Fibroblast of mammary gland (primary cell): Measurements from ENCODE around the gene EPHB2.

Source experiments
- DNase-seq: peaks from one replicate; pipeline ENCODE4 v3.0.0-alpha.2; 2010; ENCODE audit warnings: low read depth
- H3K4me3 ChIP-seq: 2 replicates; pipeline ENCODE4 v1.5.1; 2011; ENCODE audit warnings: low read depth, mild to moderate bottlenecking, low read length, moderate library complexity; ENCODE audit not compliant: control insufficient read depth
- TF ChIP-seq, protein P1 (sequence below): conservative IDR thresholded peaks from 2 replicates; pipeline ENCODE4 v1.5.1; 2011; ENCODE audit warnings: low read depth, low read length, inconsistent platforms; ENCODE audit not compliant: control insufficient read depth, insufficient read depth

The EPHB2 gene

DNA sequence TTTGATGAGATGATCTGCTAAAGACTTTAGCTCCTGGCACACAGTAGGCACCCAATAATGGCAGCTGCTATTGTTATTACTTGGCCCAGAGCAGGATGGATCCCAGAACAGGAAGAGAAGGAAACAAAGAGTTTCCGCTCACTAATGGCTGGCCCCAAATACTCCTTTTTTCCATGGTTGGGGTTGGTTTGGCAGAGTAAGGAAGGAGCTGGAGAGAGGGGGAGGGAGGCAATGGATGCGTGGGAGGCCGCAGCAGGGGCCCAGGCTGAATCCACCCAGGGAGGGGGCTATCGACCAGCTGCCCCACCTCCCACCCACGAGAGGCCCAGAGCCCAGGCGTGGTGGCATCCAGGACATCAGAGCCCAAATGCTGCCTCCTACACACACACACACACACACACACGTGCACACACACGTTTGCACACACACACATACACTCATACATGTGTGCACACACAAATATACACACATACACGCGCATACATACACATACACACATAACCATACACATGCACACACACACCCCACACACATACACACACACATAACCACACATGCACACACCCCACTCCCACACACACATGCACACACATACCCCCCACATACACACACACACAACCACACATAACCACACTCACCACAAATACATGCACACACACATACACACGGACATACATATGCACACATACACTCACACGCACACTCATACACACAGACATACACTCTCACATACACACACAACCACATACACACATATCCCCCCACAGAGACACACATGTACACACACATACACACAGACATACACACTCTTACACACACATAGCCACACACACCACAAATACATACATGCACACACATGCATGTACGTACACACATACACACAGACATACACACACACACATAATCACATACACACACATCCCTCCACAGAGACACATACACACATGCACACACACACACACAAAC lies 32.4 kb upstream of the EPHB2 start:
- TF ChIP-seq, protein P1, sequence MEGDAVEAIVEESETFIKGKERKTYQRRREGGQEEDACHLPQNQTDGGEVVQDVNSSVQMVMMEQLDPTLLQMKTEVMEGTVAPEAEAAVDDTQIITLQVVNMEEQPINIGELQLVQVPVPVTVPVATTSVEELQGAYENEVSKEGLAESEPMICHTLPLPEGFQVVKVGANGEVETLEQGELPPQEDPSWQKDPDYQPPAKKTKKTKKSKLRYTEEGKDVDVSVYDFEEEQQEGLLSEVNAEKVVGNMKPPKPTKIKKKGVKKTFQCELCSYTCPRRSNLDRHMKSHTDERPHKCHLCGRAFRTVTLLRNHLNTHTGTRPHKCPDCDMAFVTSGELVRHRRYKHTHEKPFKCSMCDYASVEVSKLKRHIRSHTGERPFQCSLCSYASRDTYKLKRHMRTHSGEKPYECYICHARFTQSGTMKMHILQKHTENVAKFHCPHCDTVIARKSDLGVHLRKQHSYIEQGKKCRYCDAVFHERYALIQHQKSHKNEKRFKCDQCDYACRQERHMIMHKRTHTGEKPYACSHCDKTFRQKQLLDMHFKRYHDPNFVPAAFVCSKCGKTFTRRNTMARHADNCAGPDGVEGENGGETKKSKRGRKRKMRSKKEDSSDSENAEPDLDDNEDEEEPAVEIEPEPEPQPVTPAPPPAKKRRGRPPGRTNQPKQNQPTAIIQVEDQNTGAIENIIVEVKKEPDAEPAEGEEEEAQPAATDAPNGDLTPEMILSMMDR, result no peak
- H3K4me3 ChIP-seq, result no peak overlapping the region
- no peak for DNase-seq

DNA sequence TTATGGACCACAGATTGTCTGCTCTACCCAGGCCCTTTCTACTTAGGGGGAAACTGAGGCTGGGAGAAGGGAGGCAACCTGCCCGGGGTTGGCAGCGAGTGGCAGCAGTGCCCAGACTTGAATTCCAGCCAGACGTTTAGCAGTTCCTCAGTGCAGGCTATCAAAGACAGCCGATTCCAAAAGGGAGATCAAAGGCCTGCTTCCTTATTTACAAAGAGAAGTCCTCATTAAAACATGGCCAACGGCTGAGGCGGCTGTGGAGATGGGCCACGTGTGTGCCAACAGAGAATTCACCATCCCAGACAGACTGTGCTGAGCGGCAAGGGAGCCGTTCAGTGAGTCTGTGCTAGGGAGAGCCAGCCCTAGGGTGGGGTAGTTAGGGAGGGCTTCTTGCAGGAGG lies 29.9 kb upstream of the EPHB2 start:
- TF ChIP-seq, protein P1, result no peak
- H3K4me3 ChIP-seq, result no peak overlapping the region

DNA sequence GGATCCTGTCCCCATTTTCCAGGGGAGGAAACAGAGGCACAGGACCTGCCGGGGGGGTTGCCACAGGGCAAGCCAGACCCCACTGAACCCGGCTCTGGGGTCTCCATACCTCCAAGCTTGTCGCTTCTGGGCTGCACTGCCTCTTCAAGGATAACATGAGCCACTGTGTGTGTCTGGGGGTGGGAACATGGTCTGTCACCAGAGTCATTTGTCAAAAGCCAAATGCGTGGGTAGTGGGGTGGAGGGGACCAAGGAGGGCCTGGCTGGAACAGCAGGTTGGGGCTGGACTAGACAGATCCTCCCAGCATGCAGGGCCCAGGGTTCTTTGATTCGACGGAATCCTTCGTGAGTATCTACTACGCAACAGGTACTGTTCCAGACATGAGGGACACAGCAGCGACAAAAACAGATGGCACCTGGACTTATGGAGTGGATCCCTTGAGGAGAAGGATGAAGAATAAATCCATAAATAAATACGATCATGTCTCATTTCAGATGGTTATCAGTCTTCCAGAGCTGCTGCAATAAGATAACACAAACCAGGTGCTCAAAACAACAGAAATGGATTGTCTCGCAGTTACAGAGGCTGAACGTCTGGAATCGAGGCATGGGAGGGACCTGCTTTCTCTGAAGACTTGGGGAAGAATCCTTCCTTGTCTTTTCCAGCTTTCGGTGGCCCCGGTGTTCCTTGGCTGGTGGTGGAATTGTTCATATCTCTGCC lies 28.9 kb upstream of the EPHB2 start:
- TF ChIP-seq, protein P1, result no peak
- no peak for DNase-seq
- H3K4me3 ChIP-seq, result no peak overlapping the region

More for the DNA sequence above, 29.9 kb upstream of the EPHB2 start:
- DNase-seq, result no peak

DNA sequence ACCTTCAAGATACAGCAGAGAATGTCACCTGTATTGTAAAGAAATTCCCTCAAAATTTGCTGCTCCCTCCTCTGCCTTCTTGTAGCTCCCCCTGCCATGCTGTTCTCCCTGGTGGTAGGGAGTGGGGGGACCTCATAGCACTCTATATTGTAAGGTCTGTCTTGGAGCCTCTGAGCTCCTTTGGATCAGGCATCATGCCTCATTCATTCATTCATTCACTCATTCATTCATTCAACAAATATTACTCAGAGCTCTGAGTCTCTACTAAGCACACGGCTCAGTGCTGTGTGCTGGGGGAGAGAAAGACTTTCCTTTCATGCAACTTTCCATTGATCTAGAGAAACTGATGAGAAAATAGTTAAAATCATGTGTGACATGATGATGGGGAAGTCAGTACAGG lies 27.1 kb upstream of the EPHB2 start:
- TF ChIP-seq, protein P1, result no peak
- no peak overlapping the region for H3K4me3 ChIP-seq
- no peak for DNase-seq

DNA sequence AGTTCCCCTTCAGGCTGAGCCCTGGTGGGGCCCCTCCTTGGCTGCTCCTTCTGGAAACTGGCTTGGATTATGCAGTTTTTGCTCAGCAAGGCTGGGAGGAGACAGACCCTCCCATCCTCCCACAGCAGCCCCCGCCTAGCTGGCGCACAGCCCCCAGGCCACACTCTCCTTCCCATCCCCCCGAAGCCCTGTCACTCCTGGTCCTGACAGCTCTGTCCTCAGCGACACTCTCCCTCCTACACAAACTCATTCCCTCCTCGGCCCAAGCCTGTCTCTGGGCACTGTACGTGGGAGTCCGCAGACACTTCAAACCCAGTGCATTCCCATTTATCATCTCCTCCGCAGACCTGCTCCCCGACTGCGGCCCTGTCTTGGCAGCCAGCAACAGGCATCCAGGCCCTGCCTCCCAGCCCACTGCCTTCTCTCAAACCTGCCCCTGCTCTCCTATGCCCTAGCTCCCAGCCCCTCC lies 25.0 kb upstream of the EPHB2 start:
- DNase-seq, result no peak
- no peak overlapping the region for H3K4me3 ChIP-seq

DNA sequence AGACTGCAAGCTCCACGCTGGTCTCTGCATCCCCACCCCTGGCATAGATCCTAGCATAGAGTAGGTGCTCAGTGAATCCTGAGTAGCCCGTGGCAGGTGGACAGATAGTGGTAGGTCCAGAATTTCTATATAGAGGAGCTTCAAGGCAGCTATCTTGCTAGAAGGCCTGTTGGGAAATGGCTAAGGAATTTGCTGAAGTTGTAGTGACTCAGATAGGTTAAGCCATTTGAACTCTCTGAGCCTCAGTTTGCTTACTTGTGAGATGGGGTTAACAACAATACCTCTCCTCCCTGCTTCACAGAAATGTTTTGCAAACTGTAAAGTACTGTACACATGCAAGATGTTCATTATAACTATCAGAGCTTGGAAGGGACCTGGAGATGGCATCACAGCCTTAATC lies 23.4 kb upstream of the EPHB2 start:
- no peak overlapping the region for H3K4me3 ChIP-seq
- no peak for DNase-seq
- TF ChIP-seq, protein P1, result no peak

More for the DNA sequence above, 25.0 kb upstream of the EPHB2 start:
- TF ChIP-seq, protein P1, result no peak
